Subcutaneous adipose tissue (tissue), 4 donors: ENCODE measurements around the gene ADAMTS18. TPM values are rescaled to one million over a fixed set of nuclear protein-coding genes. Genes with fewer than 3 reads are reported as not detected.

Source experiments
- total RNA-seq, 4 donors: library from RNA; depleted of rRNA; stranded (reverse); fragments of >200 nt; gene quantifications; one replicate each; pipeline ENCODE4 v1.1.0, GENCODE V29; 2016
- TF ChIP-seq, protein P1 (sequence below): fragments of 450-650 bp; IDR thresholded peaks from one replicate; pipeline ENCODE4 v1.5.1; 2016; ENCODE audit warnings: low read depth, mild to moderate bottlenecking, control low read depth, antibody characterized with exemption, moderate library complexity

The ADAMTS18 gene
- total RNA-seq, 4 donors from 2014 or later = 1.1 to 20.9 (median 3.1) TPM

- TF ChIP-seq, protein P1, sequence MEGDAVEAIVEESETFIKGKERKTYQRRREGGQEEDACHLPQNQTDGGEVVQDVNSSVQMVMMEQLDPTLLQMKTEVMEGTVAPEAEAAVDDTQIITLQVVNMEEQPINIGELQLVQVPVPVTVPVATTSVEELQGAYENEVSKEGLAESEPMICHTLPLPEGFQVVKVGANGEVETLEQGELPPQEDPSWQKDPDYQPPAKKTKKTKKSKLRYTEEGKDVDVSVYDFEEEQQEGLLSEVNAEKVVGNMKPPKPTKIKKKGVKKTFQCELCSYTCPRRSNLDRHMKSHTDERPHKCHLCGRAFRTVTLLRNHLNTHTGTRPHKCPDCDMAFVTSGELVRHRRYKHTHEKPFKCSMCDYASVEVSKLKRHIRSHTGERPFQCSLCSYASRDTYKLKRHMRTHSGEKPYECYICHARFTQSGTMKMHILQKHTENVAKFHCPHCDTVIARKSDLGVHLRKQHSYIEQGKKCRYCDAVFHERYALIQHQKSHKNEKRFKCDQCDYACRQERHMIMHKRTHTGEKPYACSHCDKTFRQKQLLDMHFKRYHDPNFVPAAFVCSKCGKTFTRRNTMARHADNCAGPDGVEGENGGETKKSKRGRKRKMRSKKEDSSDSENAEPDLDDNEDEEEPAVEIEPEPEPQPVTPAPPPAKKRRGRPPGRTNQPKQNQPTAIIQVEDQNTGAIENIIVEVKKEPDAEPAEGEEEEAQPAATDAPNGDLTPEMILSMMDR = no peak
Measured at GRCh38 chr16:77394699-77395098, 40.1 kb downstream of the ADAMTS18 start.

DNA sequence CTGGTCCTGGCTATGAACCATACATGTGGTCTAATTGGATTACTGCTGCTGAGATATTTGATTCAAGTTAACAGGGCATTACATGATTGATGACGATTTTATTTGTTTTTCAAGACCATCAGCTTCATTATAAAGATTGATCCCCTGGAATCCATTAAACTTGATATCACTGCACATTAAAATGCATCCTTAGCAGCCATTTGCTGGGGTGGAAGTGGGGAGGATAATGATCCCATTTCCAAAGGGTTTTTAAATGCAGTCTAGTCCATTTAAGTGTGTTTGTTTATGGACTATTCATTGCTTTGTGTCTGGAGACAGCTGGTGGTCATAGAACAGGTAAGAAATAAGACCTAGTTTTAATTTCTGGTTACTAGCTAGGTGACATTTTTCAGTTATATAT lies 40.9 kb downstream of the ADAMTS18 start:
- TF ChIP-seq, protein P1 = no peak

DNA sequence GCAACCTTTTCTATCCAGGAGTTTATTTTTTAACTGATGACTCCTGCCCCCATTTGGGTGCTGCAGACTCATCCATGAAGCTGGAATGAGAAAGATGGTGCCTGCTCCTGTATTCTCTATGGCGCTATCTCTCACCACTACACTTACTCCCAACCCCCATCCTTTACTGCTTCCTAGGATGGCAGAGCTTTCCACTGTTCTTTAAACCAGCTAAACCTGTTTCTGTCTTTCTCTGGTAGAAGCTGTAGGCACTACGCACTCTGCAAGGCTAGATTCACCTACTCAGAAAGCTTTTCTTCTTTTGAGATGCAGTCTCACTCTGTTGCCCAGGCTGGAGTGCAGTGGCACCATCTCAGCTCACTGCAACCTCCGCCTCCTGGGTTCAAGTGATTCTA lies 47.0 kb downstream of the ADAMTS18 start:
- TF ChIP-seq, protein P1 = no peak

DNA sequence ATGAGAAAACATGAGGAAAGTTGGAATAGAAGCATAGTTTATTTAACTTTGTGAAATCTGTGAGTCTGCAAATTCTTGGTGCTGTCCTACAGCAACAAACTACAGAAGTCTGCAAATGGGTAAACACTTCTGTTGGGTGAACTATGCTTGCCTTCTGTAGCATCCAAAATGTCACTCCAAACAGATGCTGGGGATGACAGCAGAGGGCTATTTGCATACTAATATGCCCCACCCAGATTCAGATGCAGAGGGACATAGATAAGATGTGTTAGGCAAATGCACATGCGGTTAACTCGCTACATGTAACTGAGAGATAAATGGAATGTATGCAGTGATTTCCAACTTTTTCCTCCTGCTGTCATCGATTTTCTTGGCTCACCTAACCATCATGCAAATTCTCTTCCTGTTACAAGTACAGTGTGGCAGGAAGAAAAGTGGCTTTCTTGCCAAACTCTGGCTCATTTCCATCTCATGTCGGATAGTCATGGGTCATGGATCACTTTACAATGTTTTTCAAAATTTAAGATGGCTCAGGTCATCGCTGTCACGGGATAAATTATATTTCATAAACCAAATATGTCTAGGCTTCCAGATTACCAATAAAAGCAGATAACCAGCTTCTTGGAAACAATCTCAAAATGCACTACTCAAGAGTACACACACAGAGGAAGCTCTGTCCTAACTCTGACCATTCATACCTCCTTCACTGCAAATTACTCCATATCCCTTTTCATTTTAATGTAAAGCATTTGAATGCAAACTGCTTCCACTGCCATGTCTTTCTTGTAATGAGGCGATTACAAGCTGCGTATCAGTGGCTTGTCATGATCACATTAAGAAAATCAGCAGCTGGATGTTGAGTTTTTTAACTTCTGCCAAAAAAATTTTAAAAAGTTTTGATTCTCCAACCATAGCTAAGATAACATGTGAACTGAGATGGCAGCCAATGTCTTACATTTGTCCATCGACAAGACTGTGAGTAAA lies 47.7 kb downstream of the ADAMTS18 start:
- TF ChIP-seq, protein P1 = no peak

DNA sequence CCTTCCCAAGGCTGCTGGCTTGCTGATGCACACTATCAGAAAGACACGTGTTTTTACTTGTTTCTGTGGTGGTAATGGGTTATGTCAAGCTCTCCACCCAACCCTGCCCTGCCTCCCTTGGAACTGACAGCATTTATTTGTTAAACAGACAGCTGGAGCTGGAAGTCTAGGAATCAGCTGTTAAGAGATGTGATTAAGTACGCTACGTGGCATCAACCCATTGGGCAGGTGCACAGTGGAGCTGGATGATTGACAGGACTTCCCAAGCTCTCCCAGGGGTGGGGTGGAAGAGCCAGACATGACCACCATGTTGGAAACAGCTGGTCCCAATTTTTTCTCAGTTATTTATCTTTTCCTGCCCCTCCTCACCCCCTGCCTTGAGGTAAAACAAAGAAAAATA lies 49.4 kb downstream of the ADAMTS18 start:
- TF ChIP-seq, protein P1 = no peak

DNA sequence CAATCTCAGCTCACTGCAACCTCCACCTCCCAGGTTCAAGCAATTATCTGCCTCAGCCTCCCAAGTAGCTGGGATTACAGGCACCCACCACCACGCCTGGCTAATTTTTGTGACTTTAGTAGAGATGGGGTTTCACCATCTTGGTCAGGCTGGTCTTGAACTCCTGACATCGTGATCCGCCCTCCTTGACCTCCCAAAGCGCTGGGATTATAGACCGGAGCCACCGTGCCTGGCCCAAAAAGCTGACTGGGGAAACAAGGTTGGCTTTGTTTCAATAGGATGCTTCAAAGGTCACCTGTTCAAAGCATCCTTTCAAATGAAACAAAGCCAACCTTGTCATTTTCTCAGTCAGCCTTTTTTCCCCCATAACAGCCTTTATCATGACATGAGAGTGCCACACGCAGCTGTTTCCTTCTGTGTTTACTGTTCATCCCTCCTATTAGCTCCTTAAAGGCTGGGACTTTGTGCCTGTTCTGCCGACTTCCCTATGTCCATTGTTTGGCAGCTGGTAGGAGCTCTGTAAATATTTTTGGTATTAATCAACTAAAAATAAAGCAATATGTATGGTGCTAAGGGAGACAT lies 51.1 kb downstream of the ADAMTS18 start:
- TF ChIP-seq, protein P1 = no peak

GRCh38 chr16:77376358-77376757 lies 58.5 kb downstream of the ADAMTS18 start:
- TF ChIP-seq, protein P1 = no peak
